Renal cortex interstitium (tissue), 11 donors: ENCODE results near the gene TGM4. TPM values are rescaled to one million over a fixed set of nuclear protein-coding genes. Genes with fewer than 3 reads are reported as not detected.

Experiments used
- DNase-seq, 11 donors: peaks; one replicate each; pipeline ENCODE4 v3.0.0-alpha.2; 2013; ENCODE audit warnings: low read depth in 9 of 11, low spot score in 4 of 11; ENCODE audit errors: extremely low read depth in 1 of 11
- polyA plus RNA-seq, 3 donors: library from polyadenylated mRNA; unstranded; fragments of 120-200 nt; gene quantifications; one replicate each; pipeline ENCODE4 v1.2.1, GENCODE V29; 2013; ENCODE audit not compliant: insufficient read length in 3 of 3

Gene TGM4
- polyA plus RNA-seq, 3 donors: 0.03 to 0.18 (median 0.12) TPM

- DNase-seq: no peak
Observed at GRCh38 chr3:44906997-44907396, 32.6 kb downstream of the TGM4 start.

- DNase-seq: no peak
Observed at GRCh38 chr3:44907612-44908011, 33.2 kb downstream of the TGM4 start.

- DNase-seq: no peak
Observed at GRCh38 chr3:44909063-44909462, 34.7 kb downstream of the TGM4 start.

GRCh38 chr3:44910693-44911092 is 36.3 kb downstream of the TGM4 start:
- DNase-seq: no peak

GRCh38 chr3:44913868-44914468 is 39.6 kb downstream of the TGM4 start:
- DNase-seq: peak in 10 of 11 donors; percentile 7 to 48 (median 35)

GRCh38 chr3:44914936-44915335 is 40.5 kb downstream of the TGM4 start:
- DNase-seq: no peak

GRCh38 chr3:44915702-44916438 is 41.5 kb downstream of the TGM4 start:
- DNase-seq: no peak

- no peak for DNase-seq
Observed at GRCh38 chr3:44918087-44918486, 43.7 kb downstream of the TGM4 start.

GRCh38 chr3:44918581-44918980 is 44.2 kb downstream of the TGM4 start:
- no peak for DNase-seq

- no peak for DNase-seq
Observed at GRCh38 chr3:44920081-44920480, 45.7 kb downstream of the TGM4 start.

- DNase-seq: no peak
Observed at GRCh38 chr3:44923632-44924456, 49.4 kb downstream of the TGM4 start.

- no peak for DNase-seq
Observed at GRCh38 chr3:44924457-44925084, 50.2 kb downstream of the TGM4 start.

GRCh38 chr3:44926172-44926571 is 51.8 kb downstream of the TGM4 start:
- no peak for DNase-seq

GRCh38 chr3:44926921-44927320 is 52.5 kb downstream of the TGM4 start:
- no peak for DNase-seq

GRCh38 chr3:44927371-44927770 is 53.0 kb downstream of the TGM4 start:
- no peak for DNase-seq

- DNase-seq: no peak
Observed at GRCh38 chr3:44929782-44930181, 55.4 kb downstream of the TGM4 start.

- no peak for DNase-seq
Observed at GRCh38 chr3:44930911-44931310, 56.5 kb downstream of the TGM4 start.

- DNase-seq: no peak
Observed at GRCh38 chr3:44931791-44932190, 57.4 kb downstream of the TGM4 start.

- no peak for DNase-seq
Observed at GRCh38 chr3:44932271-44932670, 57.9 kb downstream of the TGM4 start.
